ENCODE data around the gene UIMC1.

DNA sequence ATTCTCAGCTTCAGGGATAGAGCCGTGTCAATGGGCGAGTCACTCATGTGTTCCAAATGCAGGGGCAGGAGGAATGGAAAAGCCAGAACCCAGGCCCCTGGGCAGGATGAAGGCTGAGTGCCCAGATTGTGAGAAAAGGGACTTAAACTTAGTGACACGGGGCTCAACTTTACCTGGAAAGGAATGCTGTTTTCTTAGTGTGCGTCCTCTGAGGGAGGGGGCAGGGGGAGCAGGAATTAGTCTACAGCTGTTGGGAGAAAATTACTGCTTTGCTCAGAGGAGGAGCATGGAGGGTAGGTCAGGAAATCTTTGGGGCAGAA, 122.0 kb downstream of the UIMC1 start:
- TF ChIP-seq, protein P1, sequence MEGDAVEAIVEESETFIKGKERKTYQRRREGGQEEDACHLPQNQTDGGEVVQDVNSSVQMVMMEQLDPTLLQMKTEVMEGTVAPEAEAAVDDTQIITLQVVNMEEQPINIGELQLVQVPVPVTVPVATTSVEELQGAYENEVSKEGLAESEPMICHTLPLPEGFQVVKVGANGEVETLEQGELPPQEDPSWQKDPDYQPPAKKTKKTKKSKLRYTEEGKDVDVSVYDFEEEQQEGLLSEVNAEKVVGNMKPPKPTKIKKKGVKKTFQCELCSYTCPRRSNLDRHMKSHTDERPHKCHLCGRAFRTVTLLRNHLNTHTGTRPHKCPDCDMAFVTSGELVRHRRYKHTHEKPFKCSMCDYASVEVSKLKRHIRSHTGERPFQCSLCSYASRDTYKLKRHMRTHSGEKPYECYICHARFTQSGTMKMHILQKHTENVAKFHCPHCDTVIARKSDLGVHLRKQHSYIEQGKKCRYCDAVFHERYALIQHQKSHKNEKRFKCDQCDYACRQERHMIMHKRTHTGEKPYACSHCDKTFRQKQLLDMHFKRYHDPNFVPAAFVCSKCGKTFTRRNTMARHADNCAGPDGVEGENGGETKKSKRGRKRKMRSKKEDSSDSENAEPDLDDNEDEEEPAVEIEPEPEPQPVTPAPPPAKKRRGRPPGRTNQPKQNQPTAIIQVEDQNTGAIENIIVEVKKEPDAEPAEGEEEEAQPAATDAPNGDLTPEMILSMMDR (conservative IDR thresholded peaks at IDR 0.05), result no peak
- TF ChIP-seq ZFX (IDR thresholded peaks at IDR 0.05), result no peak
